ENCODE measurements around the gene FLVCR2.

FLVCR2 gene

GRCh38 chr14:75640876-75641275 is 62.5 kb downstream of the FLVCR2 start:
- Histone ChIP-seq H3K4me1 (no peaks in the 10 kb centered on the region), H3K36me3 (peaks cover 0 to 5% (median 0%) of the 10 kb centered on the region in 3 donors), H3K27ac (no peak overlapping the region), H3K27me3 (no peaks in the 10 kb centered on the region), H3K4me3 (no peak overlapping the region), H3K9me3 (no peaks in the 10 kb centered on the region)
- intact Hi-C loops (cut with DNase I; ENCODE audit: low total_unique reads), result no loop called here
- TF ChIP-seq CTCF (IDR thresholded peaks at IDR 0.05), result no peak
- DNase-seq, result no peak

GRCh38 chr14:75643985-75644384 is 65.6 kb downstream of the FLVCR2 start:
- no peak overlapping the region for H3K27ac ChIP-seq
- TF ChIP-seq CTCF (IDR thresholded peaks at IDR 0.05), result no peak
- no peaks in the 10 kb centered on the region for H3K9me3 ChIP-seq
- H3K36me3 ChIP-seq, result peaks cover 0 to 21% (median 5%) of the 10 kb centered on the region in 3 donors
- H3K4me1 ChIP-seq, result peaks cover 0 to 17% (median 4%) of the 10 kb centered on the region in 4 donors
- H3K27me3 ChIP-seq, result no peaks in the 10 kb centered on the region
- no peak for DNase-seq
- intact Hi-C loops (cut with DNase I; ENCODE audit: low total_unique reads), result no loop called here
- no peak overlapping the region for H3K4me3 ChIP-seq

GRCh38 chr14:75645056-75645455 is 66.6 kb downstream of the FLVCR2 start:
- Histone ChIP-seq H3K4me1 (peaks cover 0 to 17% (median 4%) of the 10 kb centered on the region in 4 donors), H3K27me3 (no peaks in the 10 kb centered on the region), H3K4me3 (no peak overlapping the region), H3K36me3 (peaks cover 5 to 32% (median 15%) of the 10 kb centered on the region in 3 donors), H3K27ac (no peak overlapping the region), H3K9me3 (no peaks in the 10 kb centered on the region)
- TF ChIP-seq CTCF (IDR thresholded peaks at IDR 0.05), result no peak
- no peak for DNase-seq
- intact Hi-C loops (cut with DNase I; ENCODE audit: low total_unique reads), result no loop called here

GRCh38 chr14:75646762-75647161 is 68.3 kb downstream of the FLVCR2 start:
- Histone ChIP-seq H3K9me3 (no peaks in the 10 kb centered on the region), H3K36me3 (peaks cover 22 to 49% (median 27%) of the 10 kb centered on the region in 3 donors), H3K4me1 (peaks cover 0 to 17% (median 4%) of the 10 kb centered on the region in 4 donors), H3K27ac (no peak overlapping the region), H3K27me3 (no peaks in the 10 kb centered on the region), H3K4me3 (no peak overlapping the region)
- TF ChIP-seq CTCF (IDR thresholded peaks at IDR 0.05), result no peak
- intact Hi-C loops (cut with DNase I; ENCODE audit: low total_unique reads), result no loop called here
- DNase-seq, result peak in 1 of 2 donors; percentile 65

GRCh38 chr14:75647640-75648039 is 69.2 kb downstream of the FLVCR2 start:
- no peaks in the 10 kb centered on the region for H3K27me3 ChIP-seq
- H3K4me3 ChIP-seq, result no peak overlapping the region
- peak in 1 of 2 donors; percentile 53 for DNase-seq
- H3K9me3 ChIP-seq, result no peaks in the 10 kb centered on the region
- H3K27ac ChIP-seq, result no peak overlapping the region
- intact Hi-C loops (cut with DNase I; ENCODE audit: low total_unique reads), result no loop called here
- no peak for TF ChIP-seq CTCF (IDR thresholded peaks at IDR 0.05)
- H3K36me3 ChIP-seq, result peaks cover 27 to 56% (median 35%) of the 10 kb centered on the region in 3 donors
- H3K4me1 ChIP-seq, result peaks cover 0 to 17% (median 4%) of the 10 kb centered on the region in 4 donors
